ENCODE results near the gene BTBD9.
A peak's percentile ranks its signal among the peaks of the same experiment; 100 is the strongest.

The BTBD9 gene

DNA sequence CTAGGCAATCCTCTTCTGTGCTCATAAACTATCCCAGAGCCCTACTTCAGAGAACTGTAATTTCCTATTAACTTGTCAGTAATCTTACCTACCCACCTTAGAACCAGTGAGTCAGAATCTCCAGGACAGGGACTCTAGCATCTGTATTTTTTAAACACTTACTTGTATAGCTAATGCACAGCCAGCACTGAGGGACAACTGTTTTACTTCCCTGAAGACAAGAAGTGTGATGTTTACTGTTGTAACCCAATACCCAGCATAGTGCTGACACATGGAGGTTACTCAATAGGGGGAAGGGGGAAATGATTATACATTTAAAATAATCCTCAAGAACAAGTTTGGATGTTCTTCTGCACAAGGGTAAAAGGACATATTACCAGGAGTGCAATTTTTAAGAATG is 130.8 kb downstream of the BTBD9 start:
- DNase-seq (ENCODE audit: low read depth in 1 of 2, low spot score in 1 of 2) = no peak

DNA sequence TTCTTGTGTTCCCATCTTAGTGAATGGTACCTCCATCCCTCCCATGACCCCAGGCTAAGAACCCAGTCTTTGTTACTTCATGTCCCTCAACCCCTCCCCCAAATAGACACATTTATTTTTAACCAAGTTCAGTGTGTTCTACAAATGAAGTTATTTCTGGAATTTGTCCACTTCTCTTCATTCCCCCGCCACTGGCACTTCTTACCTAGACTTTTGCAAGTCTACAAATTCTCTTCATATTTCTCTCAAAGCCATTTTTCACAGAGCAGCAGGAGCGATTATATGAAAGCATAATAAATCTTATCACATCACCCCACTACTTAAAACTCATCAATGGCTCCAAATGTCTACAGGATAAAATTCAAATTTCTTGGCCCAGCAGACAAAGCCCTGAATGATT is 131.4 kb downstream of the BTBD9 start:
- no peak for DNase-seq (ENCODE audit: low read depth in 1 of 2, low spot score in 1 of 2)

DNA sequence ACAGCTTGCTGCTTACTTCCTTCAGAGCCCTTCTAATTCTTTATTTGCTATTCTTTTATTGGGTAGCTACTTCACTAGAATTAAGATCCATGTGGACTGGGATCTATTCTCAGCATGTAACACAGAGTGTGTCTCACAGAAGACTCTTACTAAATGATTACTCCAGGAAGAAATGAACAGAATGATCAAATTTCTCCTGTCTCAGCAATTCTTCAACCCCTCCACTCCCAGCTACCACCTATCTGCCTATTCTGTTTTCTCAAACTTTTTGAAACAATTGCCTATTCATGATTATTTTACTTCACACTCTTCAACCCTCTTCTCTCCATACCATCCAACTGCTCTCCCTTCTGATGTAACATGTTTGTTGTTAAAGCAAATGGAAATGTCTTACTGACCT is 132.6 kb downstream of the BTBD9 start:
- no peak for DNase-seq (ENCODE audit: low read depth in 1 of 2, low spot score in 1 of 2)

DNA sequence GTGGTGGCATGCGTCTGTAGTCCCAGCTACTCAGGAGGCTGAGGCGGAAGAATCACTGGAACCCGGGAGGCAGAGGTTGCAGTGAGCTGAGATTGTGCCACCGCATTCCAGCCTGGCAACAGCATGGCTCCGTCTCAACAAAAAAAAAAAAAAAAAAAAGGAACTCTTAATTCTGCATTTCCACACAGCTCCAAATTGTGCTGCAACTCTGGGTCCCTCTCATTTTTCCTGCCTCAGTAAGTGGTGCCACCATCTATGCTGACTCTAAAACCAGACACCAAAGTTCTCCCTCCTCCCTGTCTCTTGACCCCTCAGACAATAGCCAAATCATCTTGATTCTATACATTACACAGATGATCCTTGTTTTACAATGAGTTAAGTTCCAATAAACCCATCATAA is 133.9 kb downstream of the BTBD9 start:
- no peak for DNase-seq (ENCODE audit: low read depth in 1 of 2, low spot score in 1 of 2)

DNA sequence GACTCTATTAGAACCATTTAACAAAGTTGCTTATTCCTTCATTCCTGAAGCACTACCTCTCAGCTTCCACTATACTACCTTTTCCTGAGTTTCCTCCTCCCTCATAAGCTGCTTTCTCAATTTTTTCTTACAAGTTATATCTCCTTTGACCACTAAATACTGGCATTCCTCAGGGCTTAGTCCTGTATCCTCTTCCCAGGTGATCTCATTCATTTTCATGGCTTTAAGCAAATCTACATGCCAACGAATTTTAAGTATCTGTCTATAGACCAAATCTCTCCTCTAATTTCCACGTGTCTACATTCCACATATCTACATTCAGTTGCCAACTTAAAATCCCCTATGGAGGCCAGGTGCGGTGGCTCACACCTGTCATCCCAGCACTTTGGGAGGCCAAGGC is 134.7 kb downstream of the BTBD9 start:
- no peak for DNase-seq (ENCODE audit: low read depth in 1 of 2, low spot score in 1 of 2)

DNA sequence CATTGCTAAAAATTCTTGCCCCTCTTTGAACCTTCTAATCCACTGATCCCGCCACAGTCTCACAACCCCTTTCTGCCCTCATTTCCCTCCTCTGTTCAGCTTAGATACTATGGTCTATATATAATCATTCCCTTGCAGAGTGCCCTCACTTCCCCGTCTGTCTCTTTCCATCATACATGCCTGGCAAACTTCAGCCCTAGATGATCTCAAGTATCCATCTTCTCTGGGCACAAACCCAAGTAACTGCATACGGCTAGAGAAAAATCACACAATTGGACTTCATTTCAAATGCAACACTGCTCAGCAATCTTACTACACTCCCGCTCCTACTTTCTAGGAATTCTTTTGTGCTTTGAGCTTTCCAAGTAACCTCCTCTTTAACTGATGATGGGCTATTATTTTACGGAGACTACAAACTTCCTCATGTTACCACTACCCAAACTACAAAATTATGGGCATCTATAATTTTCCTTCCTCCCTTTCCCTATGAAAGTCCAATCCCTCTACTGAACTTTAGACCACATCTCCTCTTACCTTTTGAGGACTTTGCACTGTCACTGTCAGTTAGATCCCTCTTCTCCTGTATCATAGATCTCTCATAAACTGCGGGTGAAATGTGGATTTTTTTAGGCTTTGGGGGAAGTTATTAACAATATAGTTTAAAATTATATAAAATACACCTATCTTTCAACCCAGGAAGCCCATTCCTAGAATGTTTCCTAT is 135.6 kb downstream of the BTBD9 start:
- no peak for DNase-seq (ENCODE audit: low read depth in 1 of 2, low spot score in 1 of 2)

DNA sequence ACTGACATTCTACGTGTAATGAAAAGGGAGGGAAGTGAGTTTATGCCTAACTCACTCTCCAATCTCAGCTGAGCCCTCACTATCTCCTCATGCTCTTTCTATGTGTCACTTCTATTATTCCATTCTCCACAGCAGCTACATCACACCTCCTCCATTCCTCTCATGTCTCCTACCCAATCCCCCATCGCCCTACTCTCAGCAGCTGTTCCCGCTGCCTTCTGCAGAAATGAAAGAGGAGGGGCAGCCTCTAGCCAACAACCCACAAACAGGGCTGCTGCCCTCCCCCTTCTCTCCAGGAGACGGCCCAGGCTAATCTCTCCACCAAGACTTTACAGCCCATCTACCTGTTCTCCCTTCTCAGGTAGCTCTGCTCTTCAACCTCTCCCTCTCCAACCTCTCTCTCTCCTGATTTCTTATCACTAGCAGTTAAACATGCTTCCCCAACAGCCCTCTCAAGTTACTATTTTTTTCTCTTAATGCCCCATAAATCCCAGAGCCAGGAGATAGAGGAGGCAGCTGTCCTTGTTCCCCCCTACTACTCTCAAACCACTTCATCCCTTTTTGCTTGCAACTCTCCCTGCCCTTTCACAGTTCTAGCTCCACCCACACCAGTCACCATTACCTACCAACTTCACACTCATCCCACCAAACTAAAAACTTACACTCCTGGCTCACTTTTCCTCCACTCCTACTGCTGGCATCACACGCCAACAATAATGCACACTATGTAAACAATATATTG is 136.5 kb downstream of the BTBD9 start:
- no peak for DNase-seq (ENCODE audit: low read depth in 1 of 2, low spot score in 1 of 2)

DNA sequence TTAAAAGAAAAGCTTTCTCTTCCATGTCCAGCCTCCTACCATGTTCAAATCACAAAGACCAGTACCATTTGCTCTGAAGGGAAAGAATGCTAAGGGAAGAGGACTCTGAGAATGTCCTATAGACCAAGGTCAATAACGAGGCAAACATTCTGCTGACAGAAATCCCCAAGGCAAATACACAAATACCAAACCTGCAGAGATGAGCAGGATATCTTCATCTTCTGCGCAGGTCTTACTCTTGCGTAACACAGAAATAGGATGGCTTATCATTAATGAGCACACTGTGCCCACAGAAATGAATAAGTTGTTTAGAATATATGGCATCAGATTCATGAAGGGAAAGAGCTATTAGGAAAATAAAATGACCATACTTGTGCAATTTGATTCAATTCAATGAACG is 137.3 kb downstream of the BTBD9 start:
- DNase-seq (ENCODE audit: low read depth in 1 of 2, low spot score in 1 of 2) = no peak

DNA sequence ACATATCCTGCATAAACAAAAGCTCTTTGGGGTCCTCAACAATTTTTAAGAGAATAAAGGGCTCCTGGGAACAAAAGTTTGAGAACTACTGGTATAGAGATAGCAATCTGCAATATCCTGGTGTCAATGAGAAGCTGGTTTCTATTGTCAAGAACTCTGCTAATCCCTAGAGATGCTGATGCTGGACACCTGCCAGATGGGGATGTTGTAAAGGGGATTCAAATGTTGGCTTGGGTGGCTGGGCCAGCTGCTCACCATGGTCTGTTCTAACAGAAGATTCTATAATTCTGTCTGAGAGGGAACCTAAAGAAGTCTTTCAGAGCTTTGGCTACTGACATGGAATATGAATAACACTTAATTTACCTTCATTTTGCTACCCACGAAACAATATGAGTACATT is 137.8 kb downstream of the BTBD9 start:
- no peak for DNase-seq (ENCODE audit: low read depth in 1 of 2, low spot score in 1 of 2)

DNA sequence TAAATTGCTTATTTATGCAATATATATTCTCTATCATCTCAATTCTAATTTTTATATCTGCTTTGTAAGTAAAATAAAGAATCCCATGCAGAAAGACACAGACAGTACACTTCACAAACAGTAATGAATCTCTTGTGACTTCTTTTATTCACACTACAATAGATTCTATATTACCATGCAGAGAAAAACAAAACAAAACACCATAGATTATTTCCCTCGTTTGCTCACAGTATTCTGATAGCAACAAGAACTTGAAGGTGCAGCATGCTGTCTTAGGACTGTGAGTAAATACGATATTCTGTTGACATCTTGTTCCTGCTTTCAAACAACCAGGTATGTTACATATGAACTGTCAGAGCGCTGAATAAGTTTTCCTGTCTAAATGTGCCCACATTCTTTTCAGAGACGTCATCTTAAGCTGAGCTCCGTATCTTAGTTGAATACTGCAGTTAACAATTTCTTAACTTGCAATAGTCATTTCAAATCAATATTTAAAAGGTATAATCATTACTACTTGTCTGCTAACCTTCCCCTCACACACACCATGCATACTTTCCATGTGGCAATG is 140.1 kb downstream of the BTBD9 start:
- DNase-seq (ENCODE audit: low read depth in 1 of 2, low spot score in 1 of 2) = no peak

DNA sequence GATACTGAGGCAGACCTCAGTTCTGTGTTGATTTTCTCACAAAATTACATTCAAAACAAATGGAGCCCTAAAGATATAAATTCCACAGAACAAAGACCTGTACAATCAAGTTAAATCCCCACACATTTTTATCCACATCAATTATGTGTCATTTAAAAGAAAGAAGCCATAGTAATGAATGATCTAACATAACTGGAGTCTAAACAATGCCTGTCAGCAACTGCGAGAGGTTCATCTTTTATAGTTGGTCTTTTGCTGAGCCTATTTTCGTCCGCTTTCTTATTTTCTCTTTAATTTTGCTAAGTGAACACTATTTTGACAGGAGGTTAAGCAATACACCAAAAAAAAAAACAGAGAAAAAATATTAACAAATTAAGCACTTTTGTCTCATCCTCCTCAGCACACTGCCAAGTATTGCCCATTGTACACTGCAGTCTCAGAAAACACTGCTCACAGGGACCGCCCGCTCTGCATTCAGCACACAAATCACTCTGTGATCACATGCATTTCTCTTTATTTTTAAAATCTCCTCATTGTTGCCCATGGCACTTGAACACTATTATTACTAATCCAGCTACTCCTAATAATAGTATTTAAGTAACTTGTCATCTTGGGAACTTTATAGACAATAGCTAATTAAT is 140.8 kb downstream of the BTBD9 start:
- no peak for DNase-seq (ENCODE audit: low read depth in 1 of 2, low spot score in 1 of 2)

DNA sequence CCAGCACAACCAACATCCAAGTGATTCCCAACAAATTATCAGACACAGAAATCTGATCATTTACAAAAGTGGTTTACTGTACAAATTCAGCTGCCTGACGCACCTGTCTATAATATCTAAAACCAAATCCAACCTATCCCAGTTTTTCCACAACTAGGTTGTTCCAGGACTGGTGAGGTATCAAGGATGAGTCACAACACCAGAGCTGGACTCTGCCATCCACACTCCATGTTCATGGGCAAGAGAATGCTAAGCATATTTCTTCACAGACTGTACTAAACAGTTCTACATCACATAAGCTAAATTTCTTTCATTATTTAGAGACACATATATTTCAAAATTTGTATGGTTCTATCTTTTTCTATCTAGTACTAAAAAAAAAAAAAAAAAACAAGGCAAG is 141.6 kb downstream of the BTBD9 start:
- DNase-seq (ENCODE audit: low read depth in 1 of 2, low spot score in 1 of 2) = no peak

DNA sequence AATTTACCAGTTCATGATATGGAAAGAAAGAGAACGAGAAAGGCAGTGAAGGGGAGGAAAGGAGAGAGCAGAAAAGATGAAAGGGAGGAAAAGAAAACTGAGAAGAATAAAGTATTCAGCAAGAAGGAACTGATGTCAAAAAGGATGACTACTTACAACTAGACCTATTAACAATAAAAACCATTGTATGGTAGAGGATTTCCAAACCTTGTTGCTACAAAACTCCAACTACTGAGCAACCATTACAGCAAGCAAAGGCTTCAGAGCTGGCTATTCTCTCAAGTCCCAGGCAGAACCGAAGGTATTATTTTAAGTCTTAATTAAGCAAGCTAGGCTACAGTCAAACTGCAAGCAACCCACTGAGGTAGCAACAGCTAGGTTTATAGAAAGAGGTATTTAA is 142.2 kb downstream of the BTBD9 start:
- no peak for DNase-seq (ENCODE audit: low read depth in 1 of 2, low spot score in 1 of 2)

DNA sequence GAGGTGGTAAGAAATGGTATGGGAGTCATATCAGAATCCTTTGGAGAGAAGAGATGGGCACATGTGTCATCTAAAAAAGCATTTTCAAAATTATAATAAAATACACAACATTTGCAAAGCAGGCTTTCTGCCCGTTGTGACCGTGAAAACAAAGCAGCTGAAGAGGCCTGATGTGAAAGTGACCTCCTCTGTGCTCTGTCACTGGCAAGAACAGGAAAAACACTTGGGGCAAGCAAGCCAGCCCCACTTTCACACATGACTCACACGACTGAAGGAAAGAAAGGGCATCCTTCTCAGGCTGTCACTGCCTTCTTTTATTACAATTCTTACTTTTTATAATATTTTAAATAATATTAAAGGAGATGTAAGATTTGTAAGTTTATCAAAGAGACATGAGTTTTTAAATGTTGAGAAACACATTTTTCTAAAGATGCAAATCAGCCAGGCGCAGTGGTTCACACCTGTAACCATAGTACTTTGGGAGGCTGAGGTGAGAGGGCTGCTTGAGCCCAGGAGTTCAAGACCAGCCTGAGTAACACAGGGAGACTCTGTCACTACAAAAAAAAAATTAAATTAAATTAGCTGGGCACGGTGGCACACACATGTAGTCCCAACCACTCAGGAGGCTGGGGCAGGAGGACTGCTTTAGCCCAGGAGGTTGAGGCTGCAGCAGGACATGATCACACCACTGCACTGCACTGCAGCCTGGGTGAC is 143.7 kb downstream of the BTBD9 start:
- no peak for DNase-seq (ENCODE audit: low read depth in 1 of 2, low spot score in 1 of 2)

DNA sequence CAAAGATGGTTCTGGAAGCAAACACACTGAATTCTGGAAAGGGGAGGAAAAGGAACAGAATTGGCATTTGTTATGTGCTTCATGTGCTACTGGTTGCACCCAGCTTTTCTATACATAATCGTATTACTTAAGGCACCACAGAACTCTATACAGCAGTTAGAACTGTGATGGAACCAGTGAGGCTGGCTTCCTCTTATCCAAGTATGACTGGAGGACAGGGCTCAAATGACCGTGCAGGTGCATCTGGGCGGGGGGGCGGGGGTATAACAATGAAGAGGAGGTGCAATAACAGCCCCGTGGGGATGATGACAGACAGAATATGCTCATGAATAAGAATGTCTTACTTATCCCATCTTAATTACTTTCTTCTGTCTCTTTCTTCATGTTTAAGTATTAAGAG is 144.2 kb downstream of the BTBD9 start:
- no peak for DNase-seq (ENCODE audit: low read depth in 1 of 2, low spot score in 1 of 2)

DNA sequence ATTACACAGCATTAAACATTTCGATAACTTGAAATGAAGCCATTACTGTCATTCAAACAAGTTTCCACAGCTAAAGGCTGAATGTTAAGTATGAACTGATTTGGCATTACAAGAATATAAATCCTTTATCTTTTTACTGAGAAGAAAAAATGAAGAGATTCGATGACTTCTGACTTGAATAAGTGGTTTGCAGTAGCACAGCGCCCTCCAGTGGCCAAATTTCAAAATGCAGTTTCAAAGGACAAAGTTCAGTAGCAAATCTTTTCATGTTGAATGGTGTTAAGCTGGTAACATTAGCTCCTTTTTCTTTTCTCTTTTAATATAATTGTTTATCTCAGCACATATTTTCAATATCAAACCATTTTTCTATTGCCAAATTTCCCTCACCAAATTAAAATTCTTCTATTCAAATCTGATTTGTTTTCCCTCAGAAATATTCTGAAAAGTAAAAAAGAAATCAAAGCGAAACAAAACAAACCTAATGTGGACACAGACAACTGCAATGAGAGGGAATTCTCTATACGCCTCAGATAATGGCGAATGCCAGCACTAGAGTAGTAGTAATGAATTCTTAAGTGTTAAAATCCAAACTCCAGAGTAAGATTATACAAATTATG is 145.7 kb downstream of the BTBD9 start:
- peak; percentile 44 to 45 for DNase-seq (ENCODE audit: low read depth in 1 of 2, low spot score in 1 of 2)

DNA sequence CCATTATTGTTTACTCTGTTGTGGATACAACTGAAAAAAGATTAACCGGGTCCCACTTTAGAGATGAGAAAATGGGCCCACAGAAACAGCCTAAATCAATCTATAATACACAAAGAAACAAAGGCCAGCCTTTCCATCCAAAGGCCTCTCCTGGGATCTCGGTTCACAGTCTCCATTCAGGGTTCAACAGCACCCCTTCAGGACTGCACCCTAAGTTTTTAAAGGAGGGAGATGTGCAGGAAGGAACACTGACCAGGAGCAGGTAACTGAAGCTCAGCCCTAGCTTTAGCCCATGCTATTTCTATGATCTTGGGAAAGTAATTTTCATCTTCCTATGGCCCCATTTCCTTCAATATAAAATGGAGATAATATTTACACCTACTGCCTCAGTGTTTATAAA is 147.7 kb downstream of the BTBD9 start:
- DNase-seq (ENCODE audit: low read depth in 1 of 2, low spot score in 1 of 2) = no peak

DNA sequence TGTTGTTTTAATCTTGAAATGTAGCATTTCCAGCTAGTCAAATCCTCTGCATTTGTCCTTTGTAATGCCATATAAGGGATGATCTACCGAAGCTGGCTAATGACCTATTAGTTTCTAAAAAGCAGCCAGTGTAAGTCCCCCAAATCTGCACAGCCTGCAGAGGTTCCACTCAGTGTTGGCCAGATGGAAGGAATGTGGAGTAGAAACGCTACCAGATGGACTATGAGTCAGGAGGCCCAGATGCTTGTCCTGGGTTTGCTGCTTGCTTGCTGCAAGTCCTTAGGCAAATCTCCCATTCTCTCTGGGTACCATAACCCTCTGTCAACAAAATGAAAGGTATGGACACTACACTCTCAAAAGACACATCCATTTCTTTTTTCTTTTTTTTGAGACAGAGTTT is 149.8 kb downstream of the BTBD9 start:
- no peak for DNase-seq (ENCODE audit: low read depth in 1 of 2, low spot score in 1 of 2)

DNA sequence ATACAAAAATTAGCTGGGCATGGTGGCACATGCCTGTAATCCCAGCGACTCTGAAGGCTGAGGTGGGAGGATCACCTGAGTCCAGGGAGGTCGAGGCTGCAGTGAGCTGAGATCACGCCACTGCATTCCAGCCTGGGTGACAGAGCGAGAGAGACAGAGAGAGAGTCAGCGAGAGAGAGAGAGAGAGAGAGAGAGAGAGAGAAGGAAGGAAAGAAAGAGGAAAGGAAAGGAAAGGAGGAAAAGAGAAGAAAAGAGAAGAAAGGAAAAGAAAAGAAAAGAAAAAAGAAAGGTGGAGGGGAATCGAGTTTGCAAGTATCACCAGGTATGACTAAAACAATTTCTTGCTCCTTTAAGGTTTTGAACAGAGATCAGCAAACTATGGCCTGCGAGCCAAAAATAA is 152.3 kb downstream of the BTBD9 start:
- no peak for DNase-seq (ENCODE audit: low read depth in 1 of 2, low spot score in 1 of 2)

DNA sequence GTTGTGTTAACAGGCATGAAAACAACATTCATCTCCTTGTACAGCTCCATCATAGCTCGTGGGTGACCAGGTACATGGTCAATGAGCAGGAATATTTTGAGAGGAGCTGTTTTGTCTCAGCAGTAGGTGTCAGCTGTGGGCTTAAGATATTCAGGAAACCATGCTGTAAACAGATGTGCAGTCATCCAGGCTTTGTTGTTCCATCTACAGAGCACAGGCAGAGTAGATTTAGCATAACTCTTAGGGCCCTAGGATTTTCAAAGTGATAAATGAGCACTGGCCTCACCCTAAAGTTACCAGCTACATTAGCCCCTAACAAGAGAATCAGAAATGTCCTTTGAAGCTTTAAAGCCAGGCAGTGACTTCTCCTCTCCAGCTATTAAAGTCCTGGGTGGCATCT is 154.2 kb downstream of the BTBD9 start:
- DNase-seq (ENCODE audit: low read depth in 1 of 2, low spot score in 1 of 2) = no peak

DNA sequence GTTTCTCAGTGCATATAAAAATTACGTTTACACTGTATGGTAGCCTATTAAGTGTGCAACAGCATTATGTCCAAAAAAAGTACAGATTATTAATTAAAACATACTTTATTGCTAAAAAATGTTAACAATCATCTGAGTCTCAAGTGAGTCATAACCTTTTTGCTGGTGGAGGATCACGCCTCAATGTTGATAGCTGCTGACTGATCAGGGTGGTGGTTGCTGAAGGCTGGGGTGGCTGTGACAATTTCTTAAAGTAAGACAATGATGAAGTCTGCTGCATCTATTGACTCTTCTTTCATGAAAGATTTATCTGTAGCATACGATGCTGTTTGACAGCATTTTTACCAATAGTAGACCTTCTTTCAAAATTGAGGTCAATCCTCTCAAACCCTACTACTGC is 155.1 kb downstream of the BTBD9 start:
- DNase-seq (ENCODE audit: low read depth in 1 of 2, low spot score in 1 of 2) = no peak

Measured in stimulated activated CD4-positive, alpha-beta T cell treated with anti-CD3 and anti-CD28 coated beads, Interleukin-15, amount 100 ng/mL, for 1 hour (primary cell).